ENCODE measurements around the gene MORF4L1. TPM values are rescaled to one million over a fixed set of nuclear protein-coding genes. Genes with fewer than 3 reads are reported as not detected.

The MORF4L1 gene
- total and polyA plus RNA-seq, 2 experiments from 2014 or later = 520 to 571 TPM

GRCh38 chr15:78853500-78853899, 19.2 kb upstream of the MORF4L1 start:
- Histone ChIP-seq H3K27me3 (ENCODE audit: insufficient read depth) (no peaks in the 10 kb centered on the region), H2AFZ (no peak overlapping the region), H3K36me3 (ENCODE audit: insufficient read depth) (no peaks in the 10 kb centered on the region), H3K4me1 (ENCODE audit: insufficient read depth) (peaks cover 9% of the 10 kb centered on the region), H3K79me2 (replicated peaks; ENCODE audit: insufficient read depth) (no peaks in the 10 kb centered on the region), H3F3A (replicated peaks; ENCODE audit: low read depth) (no peaks in the 10 kb centered on the region), H3K4me3 (no peak overlapping the region), H3K9me2 (ENCODE audit: insufficient read depth) (no peaks in the 10 kb centered on the region), H3K4me2 (no peak overlapping the region), H3K27ac (ENCODE audit: low read depth) (no peak overlapping the region), H4K20me1 (replicated peaks; ENCODE audit: insufficient read depth) (no peaks in the 10 kb centered on the region; the same call in 1 of the 2 replicates)
- Mint-ChIP-seq H3K27me3 (ENCODE audit: insufficient read depth, low read depth, poor library complexity) (no peaks in the 10 kb centered on the region), H3K4me1 (peaks cover 12% of the 10 kb centered on the region; the same call in 2 of the 3 replicates), H3K9me3 (peaks cover 2% of the 10 kb centered on the region; the same call in 1 of the 3 replicates), H3K27ac (no peak overlapping the region), H3K36me3 (ENCODE audit: low read depth) (no peaks in the 10 kb centered on the region), H3K4me3 (no peak overlapping the region)
- DNase-seq (ENCODE audit: low spot score) (no peak), ATAC-seq (no peak)
- TF ChIP-seq REST (IDR thresholded peaks at IDR 0.05; ENCODE audit: unreplicated experiment) (no peak), CTCF (conservative IDR thresholded peaks at IDR 0.05; ENCODE audit: low read depth in 2 of 2) (no peak), JUNB (IDR thresholded peaks at IDR 0.05; ENCODE audit: unreplicated experiment) (no peak), ZNF462 (CRISPR knock-in tag; IDR thresholded peaks at IDR 0.05) (no peak), EZH2phosphoT487 (IDR thresholded peaks at IDR 0.05; ENCODE audit: unreplicated experiment) (no peak)

All from GM23338 (cell line).